Measurements from ENCODE around the gene ANKRD33B. TPM values are rescaled to one million over a fixed set of nuclear protein-coding genes. Genes with fewer than 3 reads are reported as not detected.
"Not testable (repeated sequence)": the region's sequence is repeated elsewhere in the genome, so short reads cannot be mapped to it uniquely, and the experiment has no call there.

The ANKRD33B gene
- total RNA-seq, 1 experiment from 2014 or later = 25.3 TPM

DNA sequence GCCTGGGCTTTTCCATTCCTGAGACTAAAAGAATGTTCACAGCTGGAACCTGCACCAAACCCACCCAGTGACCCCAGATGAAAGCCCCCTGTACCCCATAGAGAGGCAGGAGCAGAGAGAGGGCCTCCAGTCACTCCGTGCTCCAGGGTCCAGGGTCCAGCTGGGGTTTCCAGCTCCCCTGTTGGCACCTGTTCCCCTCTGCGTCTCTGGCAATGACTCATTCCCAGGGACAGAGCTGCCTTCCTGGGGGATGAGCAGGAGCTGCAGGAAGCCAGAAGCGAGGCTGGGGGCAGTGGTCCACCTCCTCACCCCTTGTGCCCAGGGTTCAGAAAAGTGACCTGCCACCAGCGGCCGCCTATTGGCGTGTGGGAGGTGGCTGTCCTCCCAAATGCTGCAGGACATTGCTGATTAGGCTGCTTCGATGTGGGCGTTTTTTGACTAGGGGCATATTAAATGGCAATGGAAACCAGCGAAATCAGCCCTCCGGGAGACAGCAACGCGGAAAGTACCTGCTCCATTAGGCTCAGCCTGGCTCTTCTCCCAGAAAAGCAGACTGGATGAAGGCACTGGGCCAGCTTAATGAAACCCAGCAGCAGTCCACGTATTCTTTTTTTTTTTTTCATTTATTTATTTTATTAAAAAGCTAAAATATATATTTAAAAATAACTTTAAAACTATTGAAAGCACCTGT, 99.8 kb downstream of the ANKRD33B start:
- Histone ChIP-seq H3K4me1 (no peaks in the 10 kb centered on the region), H3K4me3 (ENCODE audit: low read depth, low read length) (no peak overlapping the region), H3K27me3 (replicated peaks; ENCODE audit: control insufficient read depth, insufficient read depth, low read length) (no peaks in the 10 kb centered on the region), H3K36me3 (ENCODE audit: control insufficient read depth, insufficient read depth, low read length) (no peaks in the 10 kb centered on the region), H3K9me3 (no peaks in the 10 kb centered on the region)
- no peak for DNase-seq
- H3K4me1 Mint-ChIP-seq (ENCODE audit: low read depth, unreplicated experiment) = no peaks in the 10 kb centered on the region
- ChIA-PET CTCF (no interaction called here), POLR2A (no interaction called here)
- intact Hi-C loops (cut with micrococcal nuclease; ENCODE audit: unreplicated experiment) = no loop called here
- no peak overlapping the region for H3K4me3 Mint-ChIP-seq (ENCODE audit: unreplicated experiment)
- no peak overlapping the region for H3K27ac Mint-ChIP-seq (ENCODE audit: unreplicated experiment)
- H3K9me3 Mint-ChIP-seq (ENCODE audit: unreplicated experiment) = no peaks in the 10 kb centered on the region
- no peaks in the 10 kb centered on the region for H3K27me3 Mint-ChIP-seq (ENCODE audit: insufficient read depth, unreplicated experiment)
- no TSS peak for BruUV-seq (replicated peaks)
- TF ChIP-seq CTCF (IDR thresholded peaks at IDR 0.05; ENCODE audit: insufficient read depth in 1 of 2, low read depth in 1 of 2, low read length in 1 of 2, severe bottlenecking in 1 of 2, unreplicated experiment in 1 of 2) = no peak
- no peaks in the 10 kb centered on the region for H3K36me3 Mint-ChIP-seq (ENCODE audit: insufficient read depth, unreplicated experiment)

DNA sequence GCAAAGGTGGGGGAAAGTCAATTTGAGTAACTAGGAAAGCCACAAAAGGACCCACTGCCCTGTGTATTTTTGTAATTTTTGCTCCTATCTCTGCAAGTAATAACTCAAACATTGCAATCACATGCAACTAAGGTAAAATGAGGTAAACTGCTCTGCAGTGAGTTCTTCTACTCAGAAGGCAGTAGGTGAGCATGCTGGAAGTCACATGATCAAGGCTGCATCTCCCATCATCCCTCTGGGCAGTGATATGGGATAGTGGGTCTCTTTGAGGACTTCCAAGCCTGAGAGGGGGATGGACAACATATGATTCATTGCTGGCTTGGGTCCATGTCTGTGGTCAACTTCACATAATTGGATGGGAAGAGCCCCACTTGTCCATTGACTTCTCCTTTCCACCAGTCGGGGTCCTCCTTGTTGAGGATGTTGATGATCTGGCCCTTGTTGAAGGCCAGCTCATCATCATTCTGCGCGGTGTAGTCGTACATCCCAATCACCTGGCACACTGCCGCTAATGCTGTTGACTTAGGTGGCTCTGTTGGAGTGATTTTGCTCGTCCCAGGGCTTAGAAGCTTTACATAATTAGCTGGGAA, 100.4 kb downstream of the ANKRD33B start:
- H3K27ac Mint-ChIP-seq (ENCODE audit: unreplicated experiment); H3K36me3 Mint-ChIP-seq (ENCODE audit: insufficient read depth, unreplicated experiment); H3K27me3 Mint-ChIP-seq (ENCODE audit: insufficient read depth, unreplicated experiment); H3K27me3 ChIP-seq (replicated peaks; ENCODE audit: control insufficient read depth, insufficient read depth, low read length); BruUV-seq (replicated peaks); DNase-seq; H3K36me3 ChIP-seq (ENCODE audit: control insufficient read depth, insufficient read depth, low read length); H3K9me3 Mint-ChIP-seq (ENCODE audit: unreplicated experiment); POLR2A ChIA-PET; H3K9me3 ChIP-seq; intact Hi-C loops (cut with micrococcal nuclease; ENCODE audit: unreplicated experiment); H3K4me3 ChIP-seq (ENCODE audit: low read depth, low read length); CTCF ChIA-PET; H3K4me1 Mint-ChIP-seq (ENCODE audit: low read depth, unreplicated experiment); H3K4me3 Mint-ChIP-seq (ENCODE audit: unreplicated experiment); H3K4me1 ChIP-seq: not testable (repeated sequence)

DNA sequence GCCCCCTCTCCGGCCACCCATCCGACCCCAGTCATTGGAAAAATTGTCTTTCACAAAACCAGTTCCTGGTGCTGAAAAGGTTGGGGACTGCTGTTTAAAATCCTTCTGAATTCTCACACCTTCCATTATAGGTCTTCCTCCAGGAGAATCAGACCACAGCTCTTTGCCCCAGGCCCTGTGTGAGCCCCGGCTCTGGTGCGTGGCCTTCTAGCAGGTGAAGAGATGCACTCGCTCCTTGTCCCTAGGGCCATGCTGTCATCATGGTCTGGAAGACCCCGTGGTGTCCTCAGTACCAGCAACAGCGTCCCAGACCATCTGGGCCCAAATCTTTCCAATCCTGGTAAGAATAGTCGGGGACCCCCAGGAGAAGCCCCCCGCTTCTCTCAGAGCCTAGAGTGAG, 101.9 kb downstream of the ANKRD33B start:
- TF ChIP-seq CTCF (IDR thresholded peaks at IDR 0.05; ENCODE audit: insufficient read depth in 1 of 2, low read depth in 1 of 2, low read length in 1 of 2, severe bottlenecking in 1 of 2, unreplicated experiment in 1 of 2) = no peak
- no peak overlapping the region for H3K4me3 ChIP-seq (ENCODE audit: low read depth, low read length)
- DNase-seq = no peak
- H3K4me3 Mint-ChIP-seq (ENCODE audit: unreplicated experiment) = no peak overlapping the region
- H3K4me1 Mint-ChIP-seq (ENCODE audit: low read depth, unreplicated experiment) = no peaks in the 10 kb centered on the region
- H3K36me3 Mint-ChIP-seq (ENCODE audit: insufficient read depth, unreplicated experiment) = no peaks in the 10 kb centered on the region
- H3K36me3 ChIP-seq (ENCODE audit: control insufficient read depth, insufficient read depth, low read length) = no peaks in the 10 kb centered on the region
- ChIA-PET POLR2A (no interaction called here), CTCF (no interaction called here)
- BruUV-seq (replicated peaks) = no TSS peak
- no peak overlapping the region for H3K27ac Mint-ChIP-seq (ENCODE audit: unreplicated experiment)
- H3K9me3 ChIP-seq = no peaks in the 10 kb centered on the region
- no peaks in the 10 kb centered on the region for H3K27me3 ChIP-seq (replicated peaks; ENCODE audit: control insufficient read depth, insufficient read depth, low read length)
- no peaks in the 10 kb centered on the region for H3K9me3 Mint-ChIP-seq (ENCODE audit: unreplicated experiment)
- intact Hi-C loops (cut with micrococcal nuclease; ENCODE audit: unreplicated experiment) = no loop called here
- H3K27me3 Mint-ChIP-seq (ENCODE audit: insufficient read depth, unreplicated experiment) = no peaks in the 10 kb centered on the region
- H3K4me1 ChIP-seq = no peaks in the 10 kb centered on the region
